Epithelial cell of proximal tubule (primary cell): ENCODE results near the gene IMPACT. TPM values are rescaled to one million over a fixed set of nuclear protein-coding genes. Genes with fewer than 3 reads are reported as not detected.
A peak's percentile ranks its signal among the peaks of the same experiment; 100 is the strongest.

Source experiments
- DNase-seq: peaks from one replicate; pipeline ENCODE4 v3.0.0-alpha.2; 2011; ENCODE audit warnings: low read depth
- H3K4me3 ChIP-seq: 2 replicates; pipeline ENCODE4 v1.5.1; 2011; ENCODE audit warnings: low read depth, mild to moderate bottlenecking, low read length
- CTCF ChIP-seq: conservative IDR thresholded peaks from 2 replicates; pipeline ENCODE4 v1.5.1; 2012; ENCODE audit warnings: low read depth, mild to moderate bottlenecking, low read length
- total RNA-seq: library from RNA; depleted of rRNA; stranded (reverse); fragments of >200 nt; gene quantifications from 2 replicates; pipeline ENCODE4 v1.2.3, GENCODE V29; 2015

The IMPACT gene
- total RNA-seq, 1 donor from 2014 or later: 15.5 TPM

DNA sequence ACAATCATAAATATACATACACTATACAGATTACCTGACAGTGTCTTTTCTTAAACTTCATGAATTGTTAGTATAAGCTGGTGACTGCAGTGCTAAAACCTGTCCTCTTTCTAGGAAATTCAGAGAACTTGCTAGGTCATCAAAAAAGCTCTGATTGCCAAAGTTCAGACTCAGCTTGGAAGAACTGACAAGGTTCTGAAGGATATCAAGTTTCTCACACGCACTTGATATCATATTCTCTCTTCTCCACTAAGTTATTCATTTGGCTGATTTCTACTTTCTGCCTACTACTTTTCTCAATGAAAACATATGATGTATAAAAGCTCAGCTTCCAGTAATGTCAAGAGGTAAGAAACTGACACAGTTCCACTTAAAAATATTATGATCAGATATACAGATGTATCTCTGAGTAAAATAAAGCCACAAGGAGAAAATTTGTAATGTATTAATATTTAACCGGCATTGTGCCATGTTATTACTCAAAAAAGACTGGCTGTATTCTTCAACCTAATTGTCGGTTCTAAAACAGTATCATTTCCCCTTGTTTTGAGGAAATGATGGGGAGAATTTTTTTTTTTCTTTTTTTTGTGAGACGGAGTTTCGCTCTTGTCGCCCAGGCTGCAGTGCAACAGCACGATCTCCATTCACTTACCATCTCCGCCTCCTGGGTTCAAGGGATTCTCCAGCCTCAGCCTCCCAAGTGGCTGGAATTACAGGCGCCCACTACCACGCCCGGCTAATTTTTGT, 31.2 kb upstream of the IMPACT start:
- no peak overlapping the region for H3K4me3 ChIP-seq
- TF ChIP-seq CTCF: no peak
- DNase-seq: no peak

- no peak overlapping the region for H3K4me3 ChIP-seq
- TF ChIP-seq CTCF: no peak
- no peak for DNase-seq
Measured at GRCh38 chr18:24396082-24396633, 30.3 kb upstream of the IMPACT start.

GRCh38 chr18:24397131-24397693, 29.3 kb upstream of the IMPACT start:
- TF ChIP-seq CTCF: no peak
- peak; percentile 52 for DNase-seq
- H3K4me3 ChIP-seq: peak overlapping the region; percentile 72

DNA sequence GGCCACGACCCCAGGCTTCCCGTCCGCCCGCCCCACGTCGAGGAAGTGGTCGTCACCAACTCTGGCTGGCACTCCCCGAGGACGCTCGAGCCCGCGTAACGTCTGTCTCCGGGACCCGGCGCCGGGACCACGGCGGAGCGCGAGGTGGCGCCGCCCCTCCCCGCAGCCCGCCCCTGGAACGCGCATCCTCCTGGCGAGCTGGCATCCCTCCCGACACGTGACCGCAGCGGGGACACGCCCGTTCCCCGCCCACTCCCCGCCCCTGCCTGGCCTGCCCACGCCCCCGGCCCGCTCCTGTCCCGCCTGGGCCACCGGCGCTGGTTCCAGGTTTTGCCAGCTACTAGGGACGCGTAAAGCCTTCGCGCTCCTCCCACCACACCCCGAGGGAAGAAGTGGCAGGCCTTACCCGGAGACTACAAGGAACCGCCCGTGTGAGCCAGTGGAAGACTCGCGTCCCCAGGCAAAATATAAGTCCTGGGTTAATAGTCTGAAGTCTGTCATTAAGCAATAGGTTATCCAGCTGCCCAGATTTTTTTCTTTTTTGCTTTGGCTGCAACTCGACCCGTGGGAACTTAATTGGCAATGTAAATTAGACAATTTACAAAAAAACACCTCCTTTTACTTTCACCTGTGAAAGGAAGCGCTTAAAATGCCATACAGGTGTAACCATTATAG, 28.6 kb upstream of the IMPACT start, which contains the start of gene OSBPL1A:
Gene OSBPL1A, minus strand, starts transcription at position 131 of the 675 bp plus-strand sequence. CDS start 20,291 bp downstream, outside the sequence.
- peak; percentile 16 for DNase-seq
- H3K4me3 ChIP-seq: peak within 1 kb of the TSS; percentile 72
- TF ChIP-seq CTCF: no peak

DNA sequence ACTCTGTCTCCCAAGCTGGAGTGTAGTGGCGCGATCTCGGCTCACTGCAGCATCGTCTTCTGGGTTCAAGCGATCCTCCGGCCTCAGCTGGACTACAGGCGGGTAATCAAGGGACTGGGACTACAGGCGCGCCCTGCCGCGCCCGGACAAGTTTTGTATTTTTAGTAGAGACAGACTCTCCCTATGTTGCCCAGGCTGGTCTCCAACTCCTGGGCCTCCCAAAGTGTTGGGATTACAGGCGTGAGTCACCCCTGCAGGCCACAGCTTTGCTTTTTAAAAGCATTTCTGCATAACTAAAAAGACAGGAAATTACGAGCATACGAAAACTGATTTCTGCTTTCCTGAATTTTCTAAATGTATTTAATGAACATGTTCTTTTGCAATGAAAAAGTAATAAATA, 27.9 kb upstream of the IMPACT start:
- H3K4me3 ChIP-seq: no peak overlapping the region
- TF ChIP-seq CTCF: no peak
- DNase-seq: no peak

DNA sequence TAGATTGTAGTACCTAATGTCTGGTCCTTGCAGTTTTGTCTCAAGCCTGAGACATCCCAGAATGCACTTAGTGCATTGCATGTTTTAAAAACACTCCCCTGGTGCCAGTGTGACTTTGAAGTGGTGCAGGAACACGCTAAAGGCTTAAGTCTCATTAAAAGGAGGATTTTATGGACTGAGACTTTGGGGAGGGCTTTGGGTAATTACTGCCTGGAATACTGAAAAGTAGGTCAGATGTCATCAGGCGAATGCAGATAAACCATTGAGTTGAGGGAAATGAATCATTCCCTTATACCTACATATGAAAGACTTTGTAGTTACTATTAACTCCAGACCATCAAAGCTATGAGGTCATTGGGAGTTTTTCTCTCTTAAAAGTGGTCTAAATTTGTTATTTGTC, 25.9 kb upstream of the IMPACT start:
- no peak overlapping the region for H3K4me3 ChIP-seq
- no peak for DNase-seq
- TF ChIP-seq CTCF: no peak
